ENCODE data around the gene CELF4. TPM values are rescaled to one million over a fixed set of nuclear protein-coding genes. Genes with fewer than 3 reads are reported as not detected.
A peak's percentile ranks its signal among the peaks of the same experiment; 100 is the strongest.

CELF4 gene
- total RNA-seq, 1 donor from 2014 or later = 0.22 TPM

- TF ChIP-seq CTCF (IDR thresholded peaks at IDR 0.05) = peak; percentile 74
- no peak overlapping the region for H3K4me3 Mint-ChIP-seq (ENCODE audit: unreplicated experiment)
- no peaks in the 10 kb centered on the region for H3K36me3 Mint-ChIP-seq (ENCODE audit: low read depth)
- no peak for DNase-seq (ENCODE audit: low spot score)
- peaks cover 49% of the 10 kb centered on the region for H3K27me3 Mint-ChIP-seq (ENCODE audit: low read depth)
- no peaks in the 10 kb centered on the region for H3K9me3 Mint-ChIP-seq (ENCODE audit: low read depth)
- H3K4me1 Mint-ChIP-seq (ENCODE audit: low read depth) = no peaks in the 10 kb centered on the region
- no peak overlapping the region for H3K27ac Mint-ChIP-seq (ENCODE audit: unreplicated experiment)
These were observed 13.4 kb upstream of the CELF4 start for GRCh38 chr18:37578886-37579513.

- Mint-ChIP-seq H3K36me3 (ENCODE audit: low read depth) (no peaks in the 10 kb centered on the region), H3K27me3 (ENCODE audit: low read depth) (peaks cover 46% of the 10 kb centered on the region), H3K9me3 (ENCODE audit: low read depth) (no peaks in the 10 kb centered on the region), H3K4me3 (ENCODE audit: unreplicated experiment) (no peak overlapping the region), H3K4me1 (ENCODE audit: low read depth) (no peaks in the 10 kb centered on the region), H3K27ac (ENCODE audit: unreplicated experiment) (no peak overlapping the region)
- DNase-seq (ENCODE audit: low spot score) = no peak
- no peak for TF ChIP-seq CTCF (IDR thresholded peaks at IDR 0.05)
These were observed 12.6 kb upstream of the CELF4 start for GRCh38 chr18:37578182-37578678.

- Mint-ChIP-seq H3K4me3 (ENCODE audit: unreplicated experiment) (no peak overlapping the region), H3K36me3 (ENCODE audit: low read depth) (no peaks in the 10 kb centered on the region), H3K27ac (ENCODE audit: unreplicated experiment) (no peak overlapping the region), H3K4me1 (ENCODE audit: low read depth) (no peaks in the 10 kb centered on the region), H3K27me3 (ENCODE audit: low read depth) (peaks cover 44% of the 10 kb centered on the region), H3K9me3 (ENCODE audit: low read depth) (no peaks in the 10 kb centered on the region)
- no peak for DNase-seq (ENCODE audit: low spot score)
- no peak for TF ChIP-seq CTCF (IDR thresholded peaks at IDR 0.05)
These were observed 11.5 kb upstream of the CELF4 start for GRCh38 chr18:37577051-37577611.

GRCh38 chr18:37575646-37576045 lies 10.0 kb upstream of the CELF4 start:
- Mint-ChIP-seq H3K27me3 (ENCODE audit: low read depth) (peaks cover 43% of the 10 kb centered on the region), H3K4me3 (ENCODE audit: unreplicated experiment) (no peak overlapping the region), H3K9me3 (ENCODE audit: low read depth) (no peaks in the 10 kb centered on the region), H3K36me3 (ENCODE audit: low read depth) (no peaks in the 10 kb centered on the region), H3K4me1 (ENCODE audit: low read depth) (no peaks in the 10 kb centered on the region), H3K27ac (ENCODE audit: unreplicated experiment) (no peak overlapping the region)
- TF ChIP-seq CTCF (IDR thresholded peaks at IDR 0.05) = no peak
- DNase-seq (ENCODE audit: low spot score) = no peak

- TF ChIP-seq CTCF (IDR thresholded peaks at IDR 0.05) = no peak
- no peaks in the 10 kb centered on the region for H3K9me3 Mint-ChIP-seq (ENCODE audit: low read depth)
- no peak overlapping the region for H3K4me3 Mint-ChIP-seq (ENCODE audit: unreplicated experiment)
- no peaks in the 10 kb centered on the region for H3K4me1 Mint-ChIP-seq (ENCODE audit: low read depth)
- H3K36me3 Mint-ChIP-seq (ENCODE audit: low read depth) = no peaks in the 10 kb centered on the region
- peaks cover 49% of the 10 kb centered on the region for H3K27me3 Mint-ChIP-seq (ENCODE audit: low read depth)
- DNase-seq (ENCODE audit: low spot score) = no peak
- H3K27ac Mint-ChIP-seq (ENCODE audit: unreplicated experiment) = no peak overlapping the region
These were observed 8.5 kb upstream of the CELF4 start for GRCh38 chr18:37574113-37574512.

Measured in chondrocyte (in vitro differentiated cells).